GDM1 (cell line): ENCODE data around the gene ZMYM4.
A peak's percentile ranks its signal among the peaks of the same experiment; 100 is the strongest.

ENCODE experiments used
- DNase-seq: peaks from one replicate; lab custom pipeline; 2025; lab: John Stamatoyannopoulos, UW

ZMYM4 gene

GRCh38 chr1:35406103-35406502, 137.6 kb downstream of the ZMYM4 start:
- DNase-seq: no peak

- DNase-seq: no peak
Observed at GRCh38 chr1:35407743-35408142, 139.2 kb downstream of the ZMYM4 start.

DNA sequence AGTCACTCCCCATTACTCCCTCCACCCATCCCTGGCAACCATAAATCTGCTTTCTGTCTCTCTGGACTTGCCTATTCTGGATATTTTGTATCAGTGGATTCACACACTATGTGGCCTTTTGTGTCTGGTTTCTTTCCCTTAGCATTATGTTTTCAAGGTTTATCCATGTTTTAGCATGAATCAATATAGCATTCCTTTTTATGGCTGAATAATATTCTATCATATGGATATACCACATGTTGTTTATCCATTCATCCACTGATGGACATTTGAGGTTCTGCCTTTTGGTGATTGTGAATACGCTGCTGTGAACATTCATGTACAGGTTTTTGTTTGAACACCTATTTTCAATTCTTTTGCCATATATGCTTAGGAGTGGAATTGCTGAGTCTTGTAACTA, 140.4 kb downstream of the ZMYM4 start:
- DNase-seq: no peak

- DNase-seq: no peak
Observed at GRCh38 chr1:35426097-35426586, 157.6 kb downstream of the ZMYM4 start.

DNA sequence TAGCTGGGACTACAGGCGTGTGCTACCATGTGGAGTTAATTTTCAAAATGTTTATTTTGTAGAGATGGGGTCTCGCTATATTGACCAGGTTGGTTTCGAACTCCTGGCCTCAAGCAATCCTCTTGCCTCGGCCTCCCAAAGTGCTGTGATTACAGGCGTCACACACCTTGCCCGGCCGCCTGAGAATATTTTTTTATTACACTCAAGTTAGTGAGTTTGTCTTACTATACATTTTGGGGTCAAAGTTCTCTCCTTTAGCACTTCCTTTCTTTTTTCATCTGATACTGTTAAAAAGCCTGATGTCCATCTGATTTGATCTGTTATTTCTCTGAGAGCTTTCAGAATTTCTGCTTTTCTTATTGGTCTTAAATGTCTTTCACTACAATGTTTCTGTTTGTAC, 159.9 kb downstream of the ZMYM4 start:
- DNase-seq: no peak

DNA sequence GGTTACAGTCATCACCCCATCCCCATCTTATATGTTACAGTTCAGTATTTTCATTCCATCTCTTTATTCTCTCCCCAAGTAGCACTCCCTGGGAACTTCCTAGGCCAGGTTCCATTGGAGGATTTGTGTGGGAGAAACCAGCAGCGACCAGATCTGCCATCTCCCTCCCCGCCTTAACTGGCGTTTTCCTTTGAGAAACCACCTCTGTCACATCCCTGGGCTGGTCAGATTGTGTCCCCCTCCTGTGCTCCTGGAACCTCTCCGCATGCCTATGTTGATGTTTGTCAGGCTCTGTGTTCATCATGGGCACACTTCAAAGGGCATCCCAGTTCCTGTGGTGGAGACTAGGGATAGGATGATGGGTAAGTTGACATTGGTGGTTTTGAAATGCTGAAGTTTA, 162.3 kb downstream of the ZMYM4 start:
- DNase-seq: no peak

DNA sequence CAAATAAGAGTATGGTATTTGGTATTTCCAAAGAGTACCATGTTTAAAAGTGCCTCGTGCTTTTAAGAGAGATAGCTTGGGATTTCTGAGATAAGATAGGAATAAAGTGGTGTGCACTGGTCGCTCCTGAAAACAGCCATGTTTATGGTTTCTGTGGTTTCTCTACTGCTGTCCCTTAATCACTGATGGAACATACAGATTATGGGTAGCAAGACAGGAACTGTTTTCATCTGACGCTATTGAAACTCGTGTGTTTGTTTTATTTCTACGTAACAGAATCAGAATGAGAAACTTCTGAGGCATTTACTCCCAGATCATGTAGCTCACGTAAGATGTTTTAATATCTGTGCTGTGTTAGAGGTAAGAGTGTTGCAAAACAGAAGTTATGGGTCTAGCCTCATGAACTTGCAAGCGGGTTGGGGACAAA, 162.7 kb downstream of the ZMYM4 start:
- no peak for DNase-seq

GRCh38 chr1:35432231-35432630, 163.7 kb downstream of the ZMYM4 start:
- no peak for DNase-seq

- DNase-seq: no peak
Observed at GRCh38 chr1:35433714-35434113, 165.2 kb downstream of the ZMYM4 start.

GRCh38 chr1:35434703-35435102, 166.2 kb downstream of the ZMYM4 start:
- DNase-seq: no peak

DNA sequence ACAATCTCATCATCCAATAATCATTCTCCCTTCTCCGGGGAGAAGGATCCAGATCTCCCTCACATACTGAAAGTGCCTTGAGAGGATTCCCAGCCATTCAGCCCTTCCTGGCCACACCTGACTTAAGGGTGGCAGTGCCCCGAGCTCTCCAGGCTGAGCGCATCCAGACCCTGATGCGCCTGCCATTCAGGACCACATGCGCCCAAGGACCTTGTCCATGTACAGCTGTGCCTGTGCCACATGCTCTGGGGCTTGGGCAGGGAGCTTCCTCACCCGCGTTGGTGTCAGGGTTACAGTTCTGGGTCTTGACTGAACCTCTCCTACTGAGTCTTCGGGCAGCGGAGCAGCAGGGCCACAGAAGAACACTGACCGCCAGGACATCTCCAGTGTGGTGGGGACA, 167.6 kb downstream of the ZMYM4 start:
- DNase-seq: no peak

DNA sequence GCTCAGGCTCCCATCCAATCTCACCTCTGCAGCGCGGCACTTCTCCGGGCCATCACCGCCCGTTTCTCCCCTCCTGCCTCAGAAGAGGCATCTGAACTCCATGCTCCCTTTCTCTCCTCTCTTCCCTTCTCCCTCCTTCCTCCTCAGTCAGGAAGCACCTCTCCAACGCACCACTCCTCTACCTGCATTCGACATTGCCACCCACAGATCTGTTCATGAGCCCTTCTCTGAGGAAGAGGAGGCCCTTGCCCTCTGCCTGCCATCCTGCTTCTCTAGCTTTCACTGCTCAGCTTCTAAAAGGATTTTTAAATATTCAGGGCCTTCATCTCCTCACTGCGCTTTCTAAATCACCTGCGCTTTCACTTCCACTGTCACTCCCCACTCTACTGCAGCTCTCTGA, 168.7 kb downstream of the ZMYM4 start:
- no peak for DNase-seq

- DNase-seq: no peak
Observed at GRCh38 chr1:35439626-35440025, 171.1 kb downstream of the ZMYM4 start.

DNA sequence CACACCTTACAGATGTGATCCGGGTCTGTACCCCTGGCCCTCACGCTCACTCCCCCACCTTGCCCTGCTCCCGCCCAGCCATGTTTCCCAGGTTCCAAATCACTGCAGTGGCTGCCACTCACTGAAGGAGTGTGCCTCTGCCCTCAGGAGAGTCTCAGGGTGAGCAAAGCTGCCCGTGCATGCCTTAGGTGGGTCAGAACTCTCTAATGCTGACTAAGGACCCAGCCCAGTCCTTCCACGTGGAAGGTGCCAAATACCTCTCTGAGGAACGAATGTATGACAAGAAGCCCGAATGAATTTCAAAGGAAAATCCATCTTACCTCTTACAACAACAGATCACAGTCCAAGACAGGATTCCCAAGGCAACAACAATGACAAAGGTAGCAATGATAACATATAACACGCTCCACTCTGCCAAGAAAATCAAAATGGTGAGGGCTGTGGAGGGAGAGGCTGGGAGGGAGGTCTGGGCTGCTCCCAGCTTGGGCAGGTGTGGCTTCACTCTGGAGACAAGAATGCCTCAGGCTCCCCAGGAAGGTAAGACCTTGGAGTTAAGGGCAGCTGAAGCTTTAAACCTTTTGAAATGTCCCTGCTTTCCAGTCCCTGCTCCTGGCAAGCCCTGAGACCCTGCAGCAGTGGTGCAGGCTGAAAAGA, 173.5 kb downstream of the ZMYM4 start:
- no peak for DNase-seq

DNA sequence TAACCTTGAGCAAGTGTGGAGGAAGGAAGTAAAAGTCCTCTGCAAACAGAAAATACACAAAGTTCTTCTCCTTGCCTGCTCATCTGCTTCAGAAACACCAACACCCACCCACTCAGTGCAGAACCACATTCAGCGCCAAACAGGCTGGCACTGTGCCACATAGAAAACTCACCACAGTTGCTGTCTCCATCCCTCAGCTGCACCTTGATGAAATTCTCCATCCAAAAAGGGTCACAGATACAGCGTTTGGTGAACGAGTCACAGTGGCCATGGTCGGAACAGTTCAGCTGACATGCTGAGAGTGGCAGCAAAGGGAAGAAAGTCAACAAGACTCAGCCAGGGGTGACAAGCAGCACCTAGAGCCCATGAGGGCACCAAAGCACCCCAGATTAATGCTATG, 174.2 kb downstream of the ZMYM4 start:
- DNase-seq: no peak

DNA sequence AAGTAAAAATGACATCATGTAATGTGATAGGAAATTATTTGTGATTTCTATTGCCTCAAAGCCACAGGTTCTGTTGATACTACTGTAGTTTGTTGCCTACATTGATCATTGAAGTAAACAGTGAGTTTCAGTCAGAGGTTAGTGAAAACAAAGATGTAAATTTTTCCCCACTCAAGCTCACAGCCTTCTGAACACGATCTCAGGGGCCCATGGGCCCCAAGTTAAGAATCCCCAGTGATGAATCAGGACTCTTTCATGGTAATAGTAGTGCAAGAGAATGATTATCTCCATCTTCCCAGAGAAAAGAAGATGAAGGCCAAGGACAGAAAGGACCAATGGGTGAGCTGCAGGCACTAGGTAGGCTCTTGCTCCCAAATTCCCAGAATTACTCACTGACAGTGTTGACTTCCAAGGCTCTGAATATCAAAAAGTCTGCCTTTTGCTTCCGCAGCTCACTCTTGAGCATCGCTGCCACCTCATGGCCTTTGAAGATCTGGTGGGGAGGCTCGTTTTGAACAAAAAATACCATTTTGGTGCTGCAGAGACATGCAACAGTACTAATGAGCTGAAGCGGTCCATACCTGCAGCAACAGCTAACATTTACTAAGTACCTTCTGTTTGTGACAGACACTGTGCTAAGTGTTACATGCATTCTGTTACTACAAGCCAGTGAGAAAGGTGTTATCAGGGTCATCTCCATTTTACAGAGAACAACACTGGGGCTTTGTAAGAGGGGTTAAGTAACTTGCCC, 175.4 kb downstream of the ZMYM4 start:
- no peak for DNase-seq

GRCh38 chr1:35444519-35444774, 175.9 kb downstream of the ZMYM4 start:
- no peak for DNase-seq

DNA sequence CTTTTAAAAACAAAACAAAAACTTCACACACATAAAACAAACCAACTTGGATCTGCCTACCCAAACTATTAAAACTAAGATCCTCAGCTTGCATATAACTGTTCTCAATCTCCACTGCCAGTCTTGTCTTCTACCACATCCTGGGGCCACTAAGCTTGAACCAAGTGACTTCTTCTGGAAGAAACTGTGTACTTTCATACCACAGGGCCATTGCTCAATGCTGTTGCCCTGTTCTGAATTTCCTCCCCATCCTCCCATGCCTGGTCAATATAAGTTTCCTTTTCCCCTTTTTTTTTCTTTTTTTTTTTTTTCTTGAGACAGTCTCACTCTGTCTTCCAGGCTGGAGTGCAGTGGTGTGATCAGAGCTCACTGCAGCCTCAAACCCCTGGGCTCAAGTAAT, 178.8 kb downstream of the ZMYM4 start:
- DNase-seq: no peak

GRCh38 chr1:35448344-35448801, 179.9 kb downstream of the ZMYM4 start:
- DNase-seq: no peak

DNA sequence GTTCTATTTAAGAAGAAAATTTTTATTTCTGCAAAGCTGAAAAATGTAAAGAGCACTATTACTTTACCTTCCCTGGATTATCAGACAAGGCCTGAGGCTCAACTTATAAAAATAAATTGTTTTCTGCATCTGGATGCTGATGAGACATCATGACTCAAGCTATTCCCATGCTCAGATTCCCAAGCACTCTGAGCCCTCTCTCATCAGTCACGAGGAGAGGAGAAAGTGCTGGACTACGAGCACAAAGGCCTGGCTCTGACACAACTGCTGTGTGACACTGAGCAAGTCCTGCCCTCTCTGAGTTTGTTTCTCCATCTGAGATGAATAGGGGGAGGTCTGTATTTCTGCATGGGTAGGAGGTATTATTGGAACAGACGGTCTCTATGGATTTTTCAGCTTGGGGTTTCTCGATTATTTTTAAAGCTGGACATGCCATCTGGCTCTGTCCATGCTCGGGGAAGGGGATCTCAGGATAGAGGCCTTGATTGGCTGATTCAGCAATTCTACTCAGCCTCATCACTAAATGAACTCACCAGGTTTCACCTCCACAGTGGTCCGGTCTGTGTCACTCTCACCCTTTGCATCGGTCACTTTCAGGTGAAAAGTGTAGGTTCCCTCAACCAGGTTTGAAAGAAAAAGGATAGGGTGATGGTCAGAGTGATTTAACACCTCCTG, 181.0 kb downstream of the ZMYM4 start:
- no peak for DNase-seq

DNA sequence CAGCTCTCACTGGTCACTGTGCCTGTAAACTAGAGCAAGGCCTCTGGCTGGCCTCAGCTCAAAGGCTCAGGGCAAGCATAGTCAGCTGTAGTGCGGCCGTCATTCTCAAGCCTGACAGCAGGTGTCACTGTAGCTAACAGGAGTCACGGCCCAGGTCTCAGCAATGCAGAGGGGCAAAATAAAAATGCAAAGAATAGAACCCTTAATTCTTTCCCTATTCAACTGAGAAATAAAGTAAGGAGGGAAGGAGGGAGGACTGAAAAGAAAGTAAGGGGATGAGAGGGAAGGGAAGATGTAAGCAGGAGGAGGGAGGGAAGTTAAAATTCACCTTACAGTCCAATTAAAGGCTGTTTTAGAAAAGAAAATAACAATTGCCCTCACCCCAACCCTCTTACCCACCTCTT, 182.6 kb downstream of the ZMYM4 start:
- peak; percentile 41 for DNase-seq

GRCh38 chr1:35452106-35452774, 183.7 kb downstream of the ZMYM4 start:
- peak; percentile 19 for DNase-seq

GRCh38 chr1:35453031-35453430, 184.5 kb downstream of the ZMYM4 start:
- DNase-seq: no peak
